GM21360 (cell line): ENCODE data around the gene C7.
"Not testable (repeated sequence)": the region's sequence is repeated elsewhere in the genome, so short reads cannot be mapped to it uniquely, and the experiment has no call there.

ENCODE experiments used
- ATAC-seq: cut with Tn5 transposase; IDR thresholded peaks from one replicate; pipeline ENCODE4 v1.9.1; 2021; ENCODE audit warnings: mild to moderate bottlenecking, moderate library complexity; ENCODE audit not compliant: unreplicated experiment

Gene C7

GRCh38 chr5:40909264-40909663 is at the start of gene C7:
Gene C7, plus strand, starts transcription at chr5:40909497. Its CDS starts 114 bp downstream, at chr5:40909611.
- ATAC-seq, result no peak

GRCh38 chr5:40860711-40861110 is 48.6 kb upstream of the C7 start:
- no peak for ATAC-seq

- ATAC-seq, result not testable (repeated sequence)
These were observed 44.3 kb upstream of the C7 start for GRCh38 chr5:40865004-40865403.

GRCh38 chr5:40866844-40867243 is 42.5 kb upstream of the C7 start:
- no peak for ATAC-seq

DNA sequence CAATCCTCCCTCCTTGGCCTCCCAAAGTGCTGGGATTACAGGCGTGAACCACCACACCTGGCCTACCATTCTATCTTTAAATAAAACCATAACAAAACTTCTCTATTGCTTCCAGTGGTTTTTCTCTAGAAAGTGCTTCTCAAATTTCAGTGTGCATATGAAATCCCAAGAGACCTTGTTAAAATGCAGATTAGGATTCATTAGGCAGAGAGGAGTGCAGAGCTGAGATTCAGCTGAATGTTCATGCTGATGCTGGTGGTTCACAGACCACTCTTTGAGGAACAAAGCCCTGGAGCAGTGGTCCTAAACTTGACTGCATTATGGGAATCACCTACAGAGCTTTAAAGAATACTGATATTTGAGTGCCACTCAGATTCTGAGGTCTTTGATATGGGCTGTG is 39.9 kb upstream of the C7 start:
- no peak for ATAC-seq

DNA sequence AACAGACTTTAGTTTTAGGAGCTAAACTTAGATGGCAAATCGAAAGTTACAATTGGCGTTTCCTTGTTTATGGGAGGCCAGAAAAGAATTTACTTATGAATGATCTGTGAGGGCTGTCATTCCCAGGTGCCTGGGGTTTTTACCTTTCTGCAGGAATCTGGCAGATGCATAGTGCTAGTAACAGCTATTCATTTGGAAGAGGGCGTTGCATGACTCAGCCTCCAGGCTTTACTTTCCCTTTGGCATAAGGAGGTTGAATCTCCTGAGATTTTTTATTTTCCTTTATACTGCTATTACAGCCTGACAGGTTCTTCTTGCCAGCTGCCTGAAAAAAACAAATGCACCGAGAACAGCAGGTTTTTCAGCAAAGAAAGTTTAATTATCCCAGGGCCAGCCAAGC is 38.1 kb upstream of the C7 start:
- no peak for ATAC-seq

GRCh38 chr5:40872253-40872652 is 37.0 kb upstream of the C7 start:
- ATAC-seq, result not testable (repeated sequence)

DNA sequence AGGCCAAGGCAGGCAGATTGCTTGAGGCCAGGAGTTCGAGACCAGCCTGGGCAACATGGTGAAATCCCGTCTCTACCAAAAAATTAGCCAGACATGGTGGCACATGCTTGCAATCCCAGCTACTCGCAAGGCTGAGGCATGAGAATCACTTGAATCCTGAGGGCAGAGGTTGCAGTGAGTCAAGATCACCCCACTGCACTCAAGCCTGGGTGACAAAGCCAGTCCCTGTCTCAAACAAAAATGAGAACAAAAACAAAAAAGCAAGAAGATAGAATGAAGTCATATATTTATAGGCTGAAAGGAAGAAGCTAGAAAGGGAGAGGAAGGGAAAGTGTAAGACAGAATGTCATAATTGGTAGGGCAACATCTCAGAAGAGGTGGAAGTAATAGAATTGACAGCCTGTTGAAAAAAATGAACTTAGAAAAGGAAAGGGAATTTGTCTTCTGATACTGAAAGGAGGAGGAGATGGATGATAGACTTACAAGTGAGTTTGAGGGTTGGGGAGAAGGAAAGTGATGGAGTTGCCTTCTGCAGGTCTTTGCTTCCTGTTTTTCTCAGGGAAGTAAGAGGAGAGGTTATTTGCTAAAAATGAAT is 35.9 kb upstream of the C7 start:
- no peak for ATAC-seq

- ATAC-seq, result no peak
These were observed 33.3 kb upstream of the C7 start for GRCh38 chr5:40875958-40876357.

DNA sequence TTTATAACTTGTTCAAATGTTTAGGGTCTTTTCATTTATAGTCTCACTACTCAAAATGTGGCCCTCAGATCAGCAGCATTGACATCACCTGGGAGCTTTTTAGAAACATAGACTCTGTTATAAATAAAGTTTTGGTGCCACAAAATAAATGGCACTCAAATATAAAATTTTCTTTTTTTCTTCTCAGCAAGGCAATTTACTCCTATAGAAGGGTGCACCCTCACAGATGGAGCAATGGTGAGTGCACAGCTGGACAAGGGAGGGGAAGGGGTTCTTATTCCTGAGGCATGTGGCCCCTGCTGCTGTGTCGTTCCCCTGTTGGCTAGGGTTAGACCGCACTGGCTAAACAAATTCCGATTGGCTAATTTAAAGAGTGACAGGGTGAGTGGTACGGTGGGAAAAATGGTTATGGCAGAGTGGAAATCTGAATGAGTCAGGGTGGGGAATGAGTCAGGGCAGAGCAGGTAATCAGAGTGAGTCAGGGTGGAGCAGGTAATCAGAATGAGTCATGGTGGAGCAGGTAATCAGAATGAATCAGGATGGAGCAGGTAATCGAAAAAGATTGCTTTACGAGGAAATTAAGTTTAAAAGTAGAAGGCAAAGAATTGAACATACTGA is 31.8 kb upstream of the C7 start:
- no peak for ATAC-seq

DNA sequence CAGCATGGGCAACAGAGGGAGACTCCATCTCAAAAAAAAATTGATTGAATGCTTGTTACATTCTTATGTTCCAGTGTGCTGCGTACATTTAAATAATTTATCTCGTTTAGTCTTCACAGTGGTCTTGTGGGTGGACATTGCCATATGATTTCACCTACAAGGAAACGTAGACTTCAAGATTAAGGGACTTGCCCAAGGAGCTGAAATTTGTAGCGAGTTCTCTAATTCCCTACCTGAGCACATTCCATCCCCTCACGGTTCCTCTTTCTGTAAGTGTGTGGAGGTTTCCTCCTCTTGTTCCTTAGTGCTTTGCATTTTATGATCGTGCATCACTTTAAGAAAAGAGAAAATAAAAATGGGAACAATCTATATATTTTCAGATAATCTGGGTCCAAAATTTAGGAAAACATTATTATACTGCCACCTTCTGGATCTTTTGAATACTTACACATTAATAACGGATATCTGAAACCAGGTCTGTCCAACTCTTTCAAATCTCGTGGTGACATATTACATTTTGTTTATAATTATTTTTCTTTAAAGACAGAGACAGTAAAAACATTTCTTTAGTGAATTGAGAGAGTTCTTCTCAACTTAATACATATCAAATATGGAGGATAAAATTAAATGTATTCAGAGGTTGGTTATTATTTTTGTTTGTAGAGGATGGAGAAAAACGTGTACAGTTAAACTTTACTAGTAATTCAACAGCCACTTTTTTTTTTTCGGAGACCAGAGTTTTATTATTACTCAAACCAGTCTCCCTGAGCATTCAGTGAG is 29.9 kb upstream of the C7 start:
- no peak for ATAC-seq

DNA sequence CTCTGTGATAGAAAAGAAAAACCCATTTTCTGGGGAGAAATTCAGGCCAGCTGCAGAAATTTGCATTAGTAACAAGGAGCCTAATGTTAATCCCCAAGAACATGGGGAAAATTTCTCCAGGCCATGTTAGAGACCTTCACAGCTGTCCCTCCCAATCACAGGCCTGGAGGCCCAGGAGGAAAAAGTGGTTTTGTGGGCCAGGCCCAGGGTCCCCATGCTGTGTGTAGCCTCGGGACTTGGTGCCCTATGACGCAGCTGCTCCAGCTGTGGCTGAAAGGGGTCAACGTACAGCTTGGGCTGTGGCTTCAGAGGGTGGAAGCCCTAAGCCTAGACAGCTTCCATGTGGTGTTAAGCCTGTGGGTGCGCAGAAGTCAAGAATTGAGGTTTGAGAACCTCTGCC is 27.0 kb upstream of the C7 start:
- ATAC-seq, result no peak

DNA sequence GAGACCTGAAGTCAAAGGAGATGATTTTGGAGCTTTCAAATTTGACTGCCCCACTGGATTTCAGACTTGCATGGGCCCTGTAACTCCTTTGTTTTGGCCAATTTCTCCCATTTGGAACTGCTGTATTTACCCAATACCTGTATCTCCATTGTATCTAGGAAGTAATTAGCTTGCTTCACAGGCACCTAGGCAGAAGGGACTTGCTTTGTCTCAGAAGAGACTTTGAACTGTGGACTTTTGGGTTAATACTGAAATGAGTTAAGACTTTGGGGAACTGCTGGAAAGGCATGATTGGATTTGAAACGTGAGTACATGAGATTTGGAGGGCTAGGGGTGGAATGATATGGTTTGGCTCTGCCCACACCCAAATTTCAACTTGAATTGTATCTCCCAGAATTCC is 26.2 kb upstream of the C7 start:
- not testable (repeated sequence) for ATAC-seq

GRCh38 chr5:40895440-40896425 is 13.6 kb upstream of the C7 start:
- ATAC-seq, result not testable (repeated sequence)

- ATAC-seq, result peak; percentile 98
These were observed 4.9 kb upstream of the C7 start for GRCh38 chr5:40904205-40904993.

- ATAC-seq, result no peak
These were observed 4.3 kb upstream of the C7 start for GRCh38 chr5:40904994-40905306.

- ATAC-seq, result no peak
These were observed 2.9 kb upstream of the C7 start for GRCh38 chr5:40906351-40906751.

DNA sequence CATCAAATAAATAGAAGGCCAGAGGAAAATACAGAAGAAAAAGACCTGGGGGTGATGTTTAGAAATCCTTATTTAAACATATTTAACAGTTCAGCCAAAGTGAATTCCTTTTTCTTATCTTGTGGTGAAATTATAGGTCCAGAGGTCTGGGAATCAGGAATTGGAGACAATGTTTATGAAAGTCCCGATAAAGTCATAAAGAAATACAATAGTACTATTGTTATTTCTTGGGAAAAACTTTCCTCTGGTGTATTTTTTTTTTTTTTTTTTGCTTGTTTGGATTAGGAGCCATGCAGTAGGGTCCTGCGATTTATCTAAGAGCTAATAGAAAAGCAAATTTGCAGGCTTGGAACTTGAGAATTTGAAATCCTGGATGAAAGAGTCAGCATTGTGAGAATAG is 426 bp downstream of the C7 start:
- no peak for ATAC-seq

GRCh38 chr5:40911266-40911665 is 2.0 kb downstream of the C7 start:
- no peak for ATAC-seq

GRCh38 chr5:40914835-40915234 is 5.5 kb downstream of the C7 start:
- ATAC-seq, result no peak
